ENCODE data around the gene CDK14.

Gene CDK14

DNA sequence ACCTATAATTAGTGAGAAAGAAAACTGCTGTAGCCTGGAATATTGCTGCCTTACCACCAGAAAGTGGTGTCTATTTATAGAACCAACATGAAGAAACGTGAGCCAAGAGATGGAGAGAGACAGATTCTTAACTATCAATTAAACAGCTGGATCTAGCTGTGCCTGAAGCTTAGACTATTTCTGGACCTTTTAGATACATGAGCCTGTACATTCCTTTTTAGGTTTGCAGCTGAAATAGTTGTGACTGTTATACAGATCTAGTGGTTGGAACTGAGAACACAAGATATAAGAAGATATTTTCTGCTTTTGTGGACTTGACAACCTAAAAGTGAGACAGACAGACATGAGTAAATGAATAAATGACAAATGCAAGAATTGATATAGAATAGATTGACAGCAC is 73.4 kb downstream of the CDK14 start:
- no peak for DNase-seq (ENCODE audit: low read depth in 1 of 2, low spot score in 1 of 2)
- no peak overlapping the region for H3K4me3 ChIP-seq (replicated peaks; ENCODE audit: insufficient read depth, low read length)
- H3K27me3 ChIP-seq (ENCODE audit: insufficient read depth, poor library complexity, severe bottlenecking) = no peaks in the 10 kb centered on the region
- TF ChIP-seq GABPA (IDR thresholded peaks at IDR 0.05; ENCODE audit: low read depth) = no peak
- TF ChIP-seq, protein P1, sequence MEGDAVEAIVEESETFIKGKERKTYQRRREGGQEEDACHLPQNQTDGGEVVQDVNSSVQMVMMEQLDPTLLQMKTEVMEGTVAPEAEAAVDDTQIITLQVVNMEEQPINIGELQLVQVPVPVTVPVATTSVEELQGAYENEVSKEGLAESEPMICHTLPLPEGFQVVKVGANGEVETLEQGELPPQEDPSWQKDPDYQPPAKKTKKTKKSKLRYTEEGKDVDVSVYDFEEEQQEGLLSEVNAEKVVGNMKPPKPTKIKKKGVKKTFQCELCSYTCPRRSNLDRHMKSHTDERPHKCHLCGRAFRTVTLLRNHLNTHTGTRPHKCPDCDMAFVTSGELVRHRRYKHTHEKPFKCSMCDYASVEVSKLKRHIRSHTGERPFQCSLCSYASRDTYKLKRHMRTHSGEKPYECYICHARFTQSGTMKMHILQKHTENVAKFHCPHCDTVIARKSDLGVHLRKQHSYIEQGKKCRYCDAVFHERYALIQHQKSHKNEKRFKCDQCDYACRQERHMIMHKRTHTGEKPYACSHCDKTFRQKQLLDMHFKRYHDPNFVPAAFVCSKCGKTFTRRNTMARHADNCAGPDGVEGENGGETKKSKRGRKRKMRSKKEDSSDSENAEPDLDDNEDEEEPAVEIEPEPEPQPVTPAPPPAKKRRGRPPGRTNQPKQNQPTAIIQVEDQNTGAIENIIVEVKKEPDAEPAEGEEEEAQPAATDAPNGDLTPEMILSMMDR (IDR thresholded peaks at IDR 0.05; ENCODE audit: insufficient read depth, low read length) = no peak
- TF ChIP-seq, protein P2, sequence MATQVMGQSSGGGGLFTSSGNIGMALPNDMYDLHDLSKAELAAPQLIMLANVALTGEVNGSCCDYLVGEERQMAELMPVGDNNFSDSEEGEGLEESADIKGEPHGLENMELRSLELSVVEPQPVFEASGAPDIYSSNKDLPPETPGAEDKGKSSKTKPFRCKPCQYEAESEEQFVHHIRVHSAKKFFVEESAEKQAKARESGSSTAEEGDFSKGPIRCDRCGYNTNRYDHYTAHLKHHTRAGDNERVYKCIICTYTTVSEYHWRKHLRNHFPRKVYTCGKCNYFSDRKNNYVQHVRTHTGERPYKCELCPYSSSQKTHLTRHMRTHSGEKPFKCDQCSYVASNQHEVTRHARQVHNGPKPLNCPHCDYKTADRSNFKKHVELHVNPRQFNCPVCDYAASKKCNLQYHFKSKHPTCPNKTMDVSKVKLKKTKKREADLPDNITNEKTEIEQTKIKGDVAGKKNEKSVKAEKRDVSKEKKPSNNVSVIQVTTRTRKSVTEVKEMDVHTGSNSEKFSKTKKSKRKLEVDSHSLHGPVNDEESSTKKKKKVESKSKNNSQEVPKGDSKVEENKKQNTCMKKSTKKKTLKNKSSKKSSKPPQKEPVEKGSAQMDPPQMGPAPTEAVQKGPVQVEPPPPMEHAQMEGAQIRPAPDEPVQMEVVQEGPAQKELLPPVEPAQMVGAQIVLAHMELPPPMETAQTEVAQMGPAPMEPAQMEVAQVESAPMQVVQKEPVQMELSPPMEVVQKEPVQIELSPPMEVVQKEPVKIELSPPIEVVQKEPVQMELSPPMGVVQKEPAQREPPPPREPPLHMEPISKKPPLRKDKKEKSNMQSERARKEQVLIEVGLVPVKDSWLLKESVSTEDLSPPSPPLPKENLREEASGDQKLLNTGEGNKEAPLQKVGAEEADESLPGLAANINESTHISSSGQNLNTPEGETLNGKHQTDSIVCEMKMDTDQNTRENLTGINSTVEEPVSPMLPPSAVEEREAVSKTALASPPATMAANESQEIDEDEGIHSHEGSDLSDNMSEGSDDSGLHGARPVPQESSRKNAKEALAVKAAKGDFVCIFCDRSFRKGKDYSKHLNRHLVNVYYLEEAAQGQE (IDR thresholded peaks at IDR 0.05; ENCODE audit: insufficient replicate concordance, low read depth) = no peak
- TF ChIP-seq POLR2AphosphoS5 (IDR thresholded peaks at IDR 0.05; ENCODE audit: low read depth) = no peak
- TF ChIP-seq SPI1 (IDR thresholded peaks at IDR 0.05; ENCODE audit: borderline replicate concordance, low read depth) = no peak
- no peak overlapping the region for H3K27ac ChIP-seq (replicated peaks)

DNA sequence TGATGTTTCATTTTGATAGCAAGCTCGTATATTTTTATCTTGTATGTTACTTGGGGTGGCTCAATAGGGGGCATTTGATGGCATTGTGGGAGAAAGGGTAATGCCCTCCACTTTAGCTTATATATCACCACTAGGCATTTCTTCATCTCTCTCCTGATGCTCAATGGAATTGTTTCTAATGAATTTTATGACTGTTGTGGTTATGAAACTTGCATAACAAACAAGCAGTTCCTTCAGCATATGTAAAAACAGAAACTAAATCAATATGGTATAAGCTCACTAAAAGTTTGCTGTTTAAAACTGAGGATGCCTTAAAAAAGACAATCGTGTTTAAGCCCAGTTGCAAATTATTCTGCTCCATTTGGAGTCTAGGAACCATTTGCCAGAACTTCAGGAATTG is 75.5 kb downstream of the CDK14 start:
- H3K27ac ChIP-seq (replicated peaks) = no peak overlapping the region
- TF ChIP-seq POLR2AphosphoS5 (IDR thresholded peaks at IDR 0.05; ENCODE audit: low read depth) (no peak), GABPA (IDR thresholded peaks at IDR 0.05; ENCODE audit: low read depth) (no peak), SPI1 (IDR thresholded peaks at IDR 0.05; ENCODE audit: borderline replicate concordance, low read depth) (no peak)
- TF ChIP-seq, protein P1 (IDR thresholded peaks at IDR 0.05; ENCODE audit: insufficient read depth, low read length) = no peak
- TF ChIP-seq, protein P2 (IDR thresholded peaks at IDR 0.05; ENCODE audit: insufficient replicate concordance, low read depth) = no peak
- H3K4me3 ChIP-seq (replicated peaks; ENCODE audit: insufficient read depth, low read length) = no peak overlapping the region
- no peaks in the 10 kb centered on the region for H3K27me3 ChIP-seq (ENCODE audit: insufficient read depth, poor library complexity, severe bottlenecking)
- no peak for DNase-seq (ENCODE audit: low read depth in 1 of 2, low spot score in 1 of 2)

DNA sequence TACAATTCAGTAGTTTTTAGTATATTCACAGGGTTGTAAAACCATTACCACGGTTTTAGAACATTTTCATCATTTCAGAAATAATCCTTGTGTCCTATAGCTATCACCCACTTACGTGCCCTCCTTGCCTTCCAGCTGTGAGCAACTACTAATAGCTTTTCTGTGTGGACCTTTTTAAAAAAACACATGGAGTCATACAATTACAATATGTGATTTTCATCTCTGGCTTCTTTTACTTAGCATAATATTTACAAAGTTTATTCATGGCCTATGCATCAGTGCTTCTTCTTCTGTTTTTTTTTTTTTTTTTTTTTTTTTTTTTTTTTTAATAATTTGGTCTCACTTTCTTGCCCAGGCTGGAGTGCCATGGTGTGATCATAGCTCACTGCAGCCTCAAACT is 76.1 kb downstream of the CDK14 start:
- no peaks in the 10 kb centered on the region for H3K27me3 ChIP-seq (ENCODE audit: insufficient read depth, poor library complexity, severe bottlenecking)
- TF ChIP-seq, protein P1 (IDR thresholded peaks at IDR 0.05; ENCODE audit: insufficient read depth, low read length) = no peak
- TF ChIP-seq GABPA (IDR thresholded peaks at IDR 0.05; ENCODE audit: low read depth) (no peak), POLR2AphosphoS5 (IDR thresholded peaks at IDR 0.05; ENCODE audit: low read depth) (no peak), SPI1 (IDR thresholded peaks at IDR 0.05; ENCODE audit: borderline replicate concordance, low read depth) (no peak)
- TF ChIP-seq, protein P2 (IDR thresholded peaks at IDR 0.05; ENCODE audit: insufficient replicate concordance, low read depth) = no peak
- DNase-seq (ENCODE audit: low read depth in 1 of 2, low spot score in 1 of 2) = no peak

More for the DNA sequence above, 76.1 kb downstream of the CDK14 start:
- no peak overlapping the region for H3K4me3 ChIP-seq (replicated peaks; ENCODE audit: insufficient read depth, low read length)
- no peak overlapping the region for H3K27ac ChIP-seq (replicated peaks)
